Skeletal muscle cell (primary cell): ENCODE data around the gene KCTD8.
"Not testable (repeated sequence)": the region's sequence is repeated elsewhere in the genome, so short reads cannot be mapped to it uniquely, and the experiment has no call there.

Experiments
- DNase-seq: peaks from one replicate; pipeline ENCODE4 v3.0.0-alpha.2; 2010; ENCODE audit warnings: low read depth
- H3K4me3 ChIP-seq: 2 replicates; pipeline ENCODE4 v1.5.1; 2011; ENCODE audit warnings: low read depth, mild to moderate bottlenecking, control low read depth, low read length, moderate library complexity

Gene KCTD8

DNA sequence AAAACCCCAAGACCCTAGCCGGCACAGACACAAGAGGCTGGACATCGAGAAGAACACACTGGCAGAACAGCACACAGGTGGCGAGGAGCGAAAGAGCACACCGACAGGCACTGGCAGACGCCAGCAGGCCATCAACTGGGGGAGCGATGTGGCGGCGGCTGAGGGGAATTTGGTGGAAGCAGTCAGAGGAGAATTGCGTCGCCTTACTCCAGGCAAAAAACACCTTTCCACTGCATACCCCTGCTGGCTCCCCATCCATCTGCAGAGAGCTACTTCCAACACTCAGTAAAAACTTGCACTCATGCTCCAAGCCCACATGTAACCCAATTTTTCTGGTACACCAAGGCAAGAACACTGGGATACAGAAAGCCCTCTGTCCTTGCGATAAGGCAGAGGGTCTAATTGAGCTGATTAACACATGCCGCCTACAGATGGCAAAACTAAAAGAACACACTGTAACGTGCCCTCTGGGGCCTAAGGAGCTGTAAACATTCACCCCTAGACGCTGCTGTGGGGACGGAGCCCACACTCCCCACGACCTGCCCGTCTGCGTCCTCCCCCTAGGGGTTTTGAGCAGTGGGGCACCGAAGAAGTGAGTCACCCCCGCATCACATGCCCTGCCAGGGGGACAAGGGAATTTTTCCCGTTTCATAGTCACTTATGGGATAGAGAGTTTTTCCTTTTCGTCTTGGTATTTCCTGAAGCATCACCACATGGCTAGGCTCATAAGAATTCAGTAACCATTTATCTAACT, 262.3 kb downstream of the KCTD8 start:
- DNase-seq = no peak
- H3K4me3 ChIP-seq = no peak overlapping the region

- H3K4me3 ChIP-seq, DNase-seq: not testable (repeated sequence)
These were observed 266.9 kb downstream of the KCTD8 start for GRCh38 chr4:44181491-44182349.

GRCh38 chr4:44167766-44168165, 280.8 kb downstream of the KCTD8 start:
- H3K4me3 ChIP-seq, DNase-seq: not testable (repeated sequence)

DNA sequence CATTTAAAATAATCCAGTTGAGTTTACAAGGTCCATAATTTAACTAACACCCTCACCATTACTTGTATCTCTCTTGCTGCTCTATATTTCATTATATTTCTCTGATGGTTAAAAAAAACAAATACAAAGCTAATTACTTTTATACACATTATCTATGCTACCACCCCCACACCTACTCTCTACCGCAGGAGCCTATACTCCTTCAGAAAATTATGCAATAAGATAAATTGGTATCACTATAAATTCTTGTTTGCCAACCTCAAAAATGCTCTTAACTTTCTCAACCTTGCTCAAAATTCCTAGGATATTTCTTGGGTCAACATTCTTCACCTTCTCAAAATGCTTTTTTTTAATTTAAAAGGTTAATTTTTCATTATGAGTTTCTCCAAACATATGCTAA, 282.7 kb downstream of the KCTD8 start:
- DNase-seq = no peak
- no peak overlapping the region for H3K4me3 ChIP-seq

GRCh38 chr4:44162538-44163270, 285.9 kb downstream of the KCTD8 start:
- DNase-seq = no peak
- no peak overlapping the region for H3K4me3 ChIP-seq

DNA sequence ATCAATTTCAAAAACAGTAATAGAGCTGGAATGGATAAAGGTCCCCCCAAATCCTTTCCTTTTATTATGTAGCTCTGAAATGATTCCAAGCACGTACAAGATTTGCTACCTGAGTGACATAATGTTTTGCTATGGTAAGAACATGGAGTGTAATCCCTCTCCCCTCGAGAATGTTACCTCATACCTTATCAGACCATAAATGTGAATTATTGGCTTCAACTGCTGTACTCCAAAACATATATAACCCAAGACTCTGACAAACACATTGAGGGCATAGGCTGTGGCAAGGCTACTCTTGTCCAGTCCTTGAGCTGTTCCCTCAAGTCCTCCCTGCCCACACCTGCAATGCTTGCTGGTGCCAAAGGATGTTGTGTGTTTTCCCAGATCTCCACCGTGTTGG, 286.9 kb downstream of the KCTD8 start:
- no peak overlapping the region for H3K4me3 ChIP-seq
- no peak for DNase-seq

GRCh38 chr4:44160776-44161367, 287.7 kb downstream of the KCTD8 start:
- DNase-seq = no peak
- no peak overlapping the region for H3K4me3 ChIP-seq

DNA sequence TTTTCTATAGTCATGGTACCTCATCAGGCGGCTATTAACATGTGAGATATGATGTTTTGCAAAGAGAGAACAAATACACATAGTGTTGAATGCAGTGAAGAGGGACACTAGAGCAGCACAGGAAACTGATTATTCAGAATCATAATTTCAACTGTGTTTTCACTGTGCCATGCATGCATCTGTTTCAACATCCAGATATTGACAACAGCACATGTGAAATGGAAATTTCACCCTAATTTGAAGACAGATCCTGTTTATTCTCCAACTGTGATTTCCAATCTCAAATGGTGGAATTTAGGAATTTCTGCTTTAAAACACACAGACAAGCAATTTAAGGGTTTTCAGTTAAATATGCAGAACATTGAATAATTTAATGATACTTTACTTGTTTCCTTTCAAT, 288.6 kb downstream of the KCTD8 start:
- DNase-seq = no peak
- H3K4me3 ChIP-seq = no peak overlapping the region

- DNase-seq = peak; percentile 43
- no peak overlapping the region for H3K4me3 ChIP-seq
These were observed 290.9 kb downstream of the KCTD8 start for GRCh38 chr4:44157611-44158277.

DNA sequence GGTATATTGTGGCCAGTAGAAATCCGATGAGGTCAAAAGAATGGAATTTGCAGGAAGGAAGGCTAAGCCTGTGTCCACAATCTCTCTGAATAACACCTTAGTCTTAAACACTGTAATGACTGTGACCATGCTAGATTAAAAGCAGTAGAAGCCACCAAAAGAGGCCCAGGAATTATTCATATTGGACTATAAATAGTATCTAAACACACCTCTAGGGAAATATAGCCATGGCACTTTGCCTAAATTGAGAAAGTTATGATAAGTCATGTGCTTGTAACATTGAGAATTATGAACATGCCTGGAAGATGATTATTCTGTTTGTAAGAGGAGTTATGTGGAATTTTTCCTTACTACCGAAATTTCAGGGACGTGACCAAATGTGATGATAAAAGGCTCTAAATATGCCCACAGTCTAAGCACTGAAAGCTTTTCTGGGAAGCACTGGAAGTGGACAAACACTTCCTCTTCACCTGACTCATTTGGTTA, 298.5 kb downstream of the KCTD8 start:
- H3K4me3 ChIP-seq = no peak overlapping the region
- no peak for DNase-seq

DNA sequence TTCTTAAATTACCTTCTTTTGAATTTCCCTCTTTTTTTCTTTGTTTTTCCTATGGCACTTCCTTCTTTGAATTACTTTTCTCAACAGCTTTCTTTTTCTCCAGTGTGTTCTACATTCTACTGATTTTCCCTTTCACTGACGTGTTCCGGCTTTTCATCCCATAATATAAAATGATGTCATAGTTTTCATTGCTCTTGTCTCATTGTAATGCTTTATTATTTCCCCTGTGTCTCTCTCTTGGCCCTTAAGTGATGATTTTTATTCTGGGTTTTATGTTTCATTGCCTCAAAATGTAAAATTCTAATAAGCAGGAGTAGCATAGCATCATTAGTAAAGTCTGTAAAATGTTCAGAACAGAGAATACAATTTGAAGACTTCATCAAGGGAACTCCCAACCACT, 299.3 kb downstream of the KCTD8 start:
- no peak for DNase-seq
- H3K4me3 ChIP-seq = no peak overlapping the region

DNA sequence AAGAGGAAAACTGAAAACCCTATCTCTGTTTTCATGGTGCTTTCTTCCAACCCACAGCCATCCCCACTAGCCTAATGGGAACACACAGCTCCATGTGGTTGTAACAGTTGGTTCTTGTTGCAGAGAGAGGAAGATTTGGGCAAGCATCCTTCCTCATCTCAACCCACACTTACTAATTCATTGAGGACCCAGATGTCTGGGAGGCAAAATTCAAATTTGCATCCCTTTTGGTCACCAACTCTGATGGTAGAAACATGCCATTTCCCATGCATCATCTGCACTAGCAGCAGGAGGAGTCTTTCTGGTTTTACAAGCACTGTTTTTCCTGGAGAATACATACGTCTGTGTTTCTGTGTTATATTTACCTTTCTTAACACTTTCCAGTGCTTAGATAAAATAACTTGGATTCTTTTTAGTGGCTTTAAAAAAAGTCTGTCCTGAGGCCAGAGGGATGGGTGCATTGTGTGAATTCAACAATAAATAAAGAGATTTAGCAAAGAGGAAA, 301.0 kb downstream of the KCTD8 start:
- no peak for DNase-seq
- H3K4me3 ChIP-seq = no peak overlapping the region

GRCh38 chr4:44146516-44146915, 302.1 kb downstream of the KCTD8 start:
- H3K4me3 ChIP-seq = no peak overlapping the region
- no peak for DNase-seq

DNA sequence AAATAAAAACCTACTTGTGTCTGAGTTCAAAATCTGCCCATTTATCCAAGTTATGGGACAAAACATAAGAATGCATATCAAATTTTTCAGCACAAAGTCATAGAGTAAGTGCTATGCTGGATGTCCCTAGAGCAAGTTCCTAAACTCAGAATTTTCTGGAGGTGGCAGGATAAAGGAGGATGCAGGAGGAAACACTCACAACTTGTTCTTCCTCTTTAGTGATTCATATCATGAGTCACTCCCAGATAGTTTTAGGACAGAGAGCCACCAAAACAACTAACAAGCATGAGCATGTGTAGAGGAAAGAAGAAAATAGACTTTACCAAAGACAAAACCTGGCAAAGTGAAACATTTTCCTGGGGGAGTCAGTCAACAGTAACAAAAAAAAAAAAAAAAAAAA, 302.7 kb downstream of the KCTD8 start:
- peak; percentile 55 for DNase-seq

GRCh38 chr4:44132526-44132925, 316.1 kb downstream of the KCTD8 start:
- H3K4me3 ChIP-seq = no peak overlapping the region
- DNase-seq = no peak

More for the DNA sequence above, 302.7 kb downstream of the KCTD8 start:
- H3K4me3 ChIP-seq = no peak overlapping the region
